ENCODE results near the gene C1orf74.

Gene C1orf74

DNA sequence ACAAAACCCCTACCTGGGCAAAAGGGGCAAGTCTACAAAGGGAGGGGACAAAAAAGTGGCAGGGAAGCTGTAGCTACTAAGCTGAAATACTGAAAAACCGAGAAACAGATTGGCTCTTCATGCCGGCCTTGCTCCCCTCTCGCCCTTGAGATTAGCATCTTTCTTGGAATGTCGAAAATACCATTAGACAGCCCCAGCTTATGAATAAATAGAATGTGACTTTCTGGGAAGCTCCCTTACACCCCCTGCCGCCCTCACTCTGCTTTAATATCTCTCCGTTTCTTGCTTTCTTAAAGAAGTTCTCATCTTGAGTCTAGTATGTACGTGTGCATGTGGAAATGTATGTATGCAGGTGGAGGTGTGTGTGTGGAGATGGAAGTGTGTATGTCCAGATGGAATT, 14.4 kb downstream of the C1orf74 start:
- no peak for TF ChIP-seq CTCF (IDR thresholded peaks at IDR 0.05; ENCODE audit: low read depth, low read length)
- H3K4me3 ChIP-seq (ENCODE audit: low read depth, low read length) = no peak overlapping the region

DNA sequence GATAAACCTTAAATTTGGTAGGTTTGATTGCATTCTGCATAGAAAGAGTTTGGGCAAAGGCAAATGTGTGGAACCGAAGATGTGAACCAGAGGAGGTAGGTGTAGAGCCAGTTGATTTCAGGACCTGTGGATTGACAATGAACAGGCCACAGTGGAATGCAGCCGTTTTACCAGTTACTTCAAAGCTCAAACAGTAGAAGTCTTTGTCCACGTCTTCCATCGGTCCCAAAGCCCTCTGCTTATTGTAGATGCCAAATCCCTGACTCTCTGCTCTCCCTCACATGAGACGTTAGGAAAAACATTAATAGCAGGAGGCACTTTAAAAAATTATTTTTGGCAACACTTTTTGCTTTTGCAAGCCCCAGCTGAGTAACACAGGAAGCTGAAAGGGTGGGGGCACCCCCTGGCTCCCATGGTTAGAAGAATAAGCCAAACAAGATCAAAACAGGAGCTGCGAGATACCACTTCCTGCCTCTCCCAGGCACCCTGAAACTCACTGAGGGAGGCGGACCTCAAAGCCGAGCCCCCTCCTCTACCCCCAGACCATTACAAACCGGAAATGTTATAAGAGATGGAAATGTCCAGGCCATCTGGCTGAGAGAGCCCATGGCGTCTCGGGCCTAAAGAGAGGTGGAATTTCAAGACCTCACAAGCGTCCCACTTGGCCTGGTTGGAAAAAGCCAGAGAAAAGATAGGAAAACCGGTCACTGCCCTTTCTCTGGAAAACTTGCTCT, 15.0 kb downstream of the C1orf74 start:
- H3K4me3 ChIP-seq (ENCODE audit: low read depth, low read length) = no peak overlapping the region; the same call in 1 of the 2 replicates
- TF ChIP-seq CTCF (IDR thresholded peaks at IDR 0.05; ENCODE audit: low read depth, low read length) = no peak

GRCh38 chr1:209768354-209768774, 16.0 kb downstream of the C1orf74 start:
- H3K4me3 ChIP-seq (ENCODE audit: low read depth, low read length) = no peak overlapping the region
- TF ChIP-seq CTCF (IDR thresholded peaks at IDR 0.05; ENCODE audit: low read depth, low read length) = no peak

DNA sequence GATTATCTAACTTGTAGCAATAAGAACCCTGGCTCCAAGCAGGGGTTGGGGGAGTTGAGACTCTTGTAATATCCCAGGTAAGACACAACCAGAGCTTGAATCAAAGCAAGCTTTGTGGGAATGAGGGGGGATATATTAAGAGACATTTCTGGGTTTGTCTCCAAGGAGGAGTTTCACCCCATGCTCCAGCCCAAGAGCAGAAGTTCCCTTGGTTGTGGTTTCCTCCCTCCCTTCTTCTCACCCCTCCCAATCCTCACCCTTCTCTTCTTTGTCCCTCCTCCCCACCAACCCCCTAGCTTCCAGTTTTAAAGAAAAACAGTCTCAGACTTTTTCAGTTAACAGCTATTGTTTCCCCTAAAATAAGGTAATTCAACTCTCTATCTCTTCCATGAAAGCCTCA, 16.7 kb downstream of the C1orf74 start:
- no peak overlapping the region for H3K4me3 ChIP-seq (ENCODE audit: low read depth, low read length)
- no peak for TF ChIP-seq CTCF (IDR thresholded peaks at IDR 0.05; ENCODE audit: low read depth, low read length)

- H3K4me3 ChIP-seq (ENCODE audit: low read depth, low read length) = no peak overlapping the region
- TF ChIP-seq CTCF (IDR thresholded peaks at IDR 0.05; ENCODE audit: low read depth, low read length) = no peak
Measured at GRCh38 chr1:209767096-209767495, 17.3 kb downstream of the C1orf74 start.

DNA sequence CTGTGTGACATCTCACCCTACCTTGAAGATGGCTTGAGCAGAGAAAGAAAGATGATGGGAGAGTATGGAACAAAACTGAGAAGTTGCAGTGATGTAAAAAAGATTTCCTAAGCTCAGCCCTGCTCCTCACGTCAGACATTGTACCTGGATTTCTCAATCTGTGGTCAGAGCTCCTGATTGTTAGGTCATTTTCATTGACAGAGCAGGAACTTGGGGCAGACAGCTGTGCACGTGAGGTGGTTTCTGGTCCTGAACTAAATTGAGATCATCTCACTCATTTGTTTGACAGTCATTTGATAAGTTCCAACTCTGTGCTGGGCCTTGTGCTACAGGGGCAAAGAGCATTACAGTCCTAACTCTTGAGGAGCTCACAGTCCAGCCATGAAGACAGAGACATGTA, 18.3 kb downstream of the C1orf74 start:
- H3K4me3 ChIP-seq (ENCODE audit: low read depth, low read length) = no peak overlapping the region
- TF ChIP-seq CTCF (IDR thresholded peaks at IDR 0.05; ENCODE audit: low read depth, low read length) = no peak

- TF ChIP-seq CTCF (IDR thresholded peaks at IDR 0.05; ENCODE audit: low read depth, low read length) = no peak
- H3K4me3 ChIP-seq (ENCODE audit: low read depth, low read length) = no peak overlapping the region
Measured at GRCh38 chr1:209761011-209761635, 23.2 kb downstream of the C1orf74 start.

Measured in WI38 (cell line).